IPS DF 6.9 (cell line): ENCODE results near the gene COQ9.
A peak's percentile ranks its signal among the peaks of the same experiment; 100 is the strongest.
"Not testable (repeated sequence)": the region's sequence is repeated elsewhere in the genome, so short reads cannot be mapped to it uniquely, and the experiment has no call there.

ENCODE experiments used
- DNase-seq: peaks from one replicate; pipeline ENCODE4 v3.0.0-alpha.2; 2013; ENCODE audit warnings: low read depth, low spot score
- H3K27ac ChIP-seq: one replicate; pipeline ENCODE4 v1.5.1; 2013; ENCODE audit warnings: low read length, control low read depth
- H3K27me3 ChIP-seq: 2 replicates; pipeline ENCODE4 v1.6.1; 2013; ENCODE audit warnings: mild to moderate bottlenecking, low read length; ENCODE audit not compliant: control insufficient read depth, insufficient read depth
- H3K36me3 ChIP-seq: 2 replicates; pipeline ENCODE4 v1.6.1; 2013; ENCODE audit warnings: low read length; ENCODE audit not compliant: control insufficient read depth, insufficient read depth
- H3K4me1 ChIP-seq: 2 replicates; pipeline ENCODE4 v1.6.1; 2013; ENCODE audit warnings: low read length; ENCODE audit not compliant: control insufficient read depth, insufficient read depth
- H3K4me3 ChIP-seq: 2 replicates; pipeline ENCODE4 v1.5.1; 2013; ENCODE audit warnings: mild to moderate bottlenecking, low read length
- H3K9me3 ChIP-seq: 2 replicates; pipeline ENCODE4 v1.6.1; 2013; ENCODE audit warnings: low read length, inconsistent platforms; ENCODE audit not compliant: control insufficient read depth, insufficient read depth
- WGBS: extraction: QIAGEN DNeasy Blood & Tissue Kit; methylation state at CpG from one replicate; pipeline ENCODE4 v1.1.7; 2013; ENCODE audit warnings: mixed read lengths, missing lambda C conversion rate; ENCODE audit not compliant: insufficient read length, insufficient coverage; 5-methylcytosine and 5-hydroxymethylcytosine counted together

The COQ9 gene, protein sequence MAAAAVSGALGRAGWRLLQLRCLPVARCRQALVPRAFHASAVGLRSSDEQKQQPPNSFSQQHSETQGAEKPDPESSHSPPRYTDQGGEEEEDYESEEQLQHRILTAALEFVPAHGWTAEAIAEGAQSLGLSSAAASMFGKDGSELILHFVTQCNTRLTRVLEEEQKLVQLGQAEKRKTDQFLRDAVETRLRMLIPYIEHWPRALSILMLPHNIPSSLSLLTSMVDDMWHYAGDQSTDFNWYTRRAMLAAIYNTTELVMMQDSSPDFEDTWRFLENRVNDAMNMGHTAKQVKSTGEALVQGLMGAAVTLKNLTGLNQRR

DNA sequence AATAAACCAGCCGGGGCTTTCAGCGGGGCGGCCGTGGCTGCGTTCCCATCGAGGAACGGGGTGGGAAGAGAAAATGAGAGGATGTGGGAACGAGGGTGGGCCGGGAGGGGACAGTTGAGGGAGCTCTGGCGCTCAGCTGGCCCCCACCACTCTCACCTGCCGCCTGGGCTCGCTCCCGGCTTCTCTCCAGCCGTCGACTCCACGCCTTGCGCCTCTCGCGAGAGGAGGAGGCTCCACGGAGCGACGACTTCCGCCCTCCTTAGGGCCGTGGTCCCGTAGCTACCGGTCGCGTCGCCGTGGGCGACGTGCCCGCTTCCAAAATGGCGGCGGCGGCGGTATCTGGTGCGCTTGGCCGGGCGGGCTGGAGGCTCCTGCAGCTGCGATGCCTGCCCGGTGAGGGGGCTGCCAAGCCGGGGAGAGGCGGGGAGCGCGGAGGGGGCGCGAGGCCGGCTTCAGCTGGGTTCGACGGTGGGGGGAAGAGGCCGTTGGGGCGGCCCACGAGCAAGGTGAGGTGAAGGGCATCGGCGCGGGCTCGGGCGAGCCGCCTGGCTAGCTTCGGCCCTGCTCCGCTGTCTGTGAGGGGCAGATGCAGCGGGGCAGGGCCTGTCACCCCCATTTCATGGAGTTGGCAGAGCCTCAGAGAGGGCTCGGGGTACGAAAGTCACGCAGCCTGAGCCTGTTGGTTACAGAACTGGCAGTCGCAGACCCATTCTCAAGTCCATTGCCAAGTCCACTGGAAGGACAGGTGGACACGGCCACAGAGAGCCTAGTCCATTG lies at the start of gene COQ9, which contains the start of gene CIAPIN1:
Gene COQ9, plus strand, starts transcription at position 294 of the 777 bp plus-strand sequence. Its CDS starts 27 bp downstream, at position 321.
Gene CIAPIN1, minus strand, starts transcription at position 200 of the 777 bp plus-strand sequence. CDS start 6,457 bp downstream, outside the sequence.
- no peaks in the 10 kb centered on the region for H3K27me3 ChIP-seq
- DNase-seq, result peak; percentile 70
- no peak within 1 kb of the TSS for H3K27ac ChIP-seq
- no peaks in the 10 kb centered on the region for H3K9me3 ChIP-seq
- no CpG with 5 or more reads among the region's 68 CpGs for WGBS
- no peaks in the 10 kb centered on the region for H3K36me3 ChIP-seq
- peak within 1 kb of the TSS; percentile 92 for H3K4me3 ChIP-seq
- H3K4me1 ChIP-seq, result no peaks in the 10 kb centered on the region

DNA sequence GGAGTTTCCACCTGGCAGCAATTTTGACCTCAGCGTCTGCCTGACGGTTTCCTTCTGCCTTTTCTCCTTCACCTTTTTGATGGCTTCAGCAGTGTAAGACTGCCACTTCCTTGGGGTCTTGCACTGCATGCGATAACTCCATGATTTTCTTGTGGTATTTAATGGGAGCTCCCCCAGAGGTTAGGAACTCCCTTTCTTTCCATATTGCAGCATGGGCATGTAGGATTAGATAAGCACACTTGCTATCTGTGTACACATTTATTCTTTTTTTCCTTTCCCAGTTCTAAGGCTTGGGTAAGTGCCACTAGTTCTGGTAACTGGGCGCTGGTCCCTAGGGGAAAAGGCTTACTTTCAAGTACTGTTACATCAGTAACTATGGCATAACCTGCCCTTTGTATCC lies 49.8 kb upstream of the COQ9 start:
- H3K27me3 ChIP-seq, H3K27ac ChIP-seq, H3K4me1 ChIP-seq, DNase-seq, H3K36me3 ChIP-seq, H3K9me3 ChIP-seq, H3K4me3 ChIP-seq: not testable (repeated sequence)
- no CpG with 5 or more reads among the region's 4 CpGs for WGBS

DNA sequence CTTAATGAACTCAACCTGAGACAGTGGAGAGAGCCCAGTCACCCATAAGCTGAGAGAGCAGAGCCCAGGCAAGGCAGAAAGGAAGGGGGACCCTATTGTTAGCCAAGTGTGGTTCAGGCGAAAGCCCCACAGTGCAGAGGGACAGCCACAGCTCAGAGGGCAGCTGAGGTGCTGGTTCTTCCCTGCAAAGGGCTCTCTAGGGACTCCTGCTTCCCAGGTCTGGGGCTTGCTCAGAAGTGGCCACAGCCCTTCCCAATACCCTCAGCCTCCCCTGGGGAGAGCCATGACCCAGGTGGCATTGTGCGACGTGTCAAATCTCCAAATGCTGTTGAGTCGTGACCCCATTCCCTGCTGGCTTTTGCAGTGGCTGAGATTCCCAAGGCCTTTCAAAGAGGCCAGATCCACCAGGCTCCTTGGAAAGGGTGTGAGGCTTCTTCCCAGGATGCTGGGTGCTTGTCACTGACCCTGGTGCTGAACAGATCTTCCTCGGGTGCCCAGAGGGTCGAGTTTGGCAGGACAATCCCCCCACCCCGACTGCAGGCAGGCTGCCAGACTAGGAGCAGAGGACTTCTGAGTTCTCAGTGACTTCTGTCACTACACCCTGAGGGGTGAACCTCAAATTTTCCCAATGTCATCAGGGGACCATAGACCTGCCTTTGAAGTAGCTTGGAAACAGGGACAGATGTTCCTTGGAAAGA lies 45.2 kb upstream of the COQ9 start:
- no peak overlapping the region for H3K27ac ChIP-seq
- H3K4me1 ChIP-seq, result no peaks in the 10 kb centered on the region
- no peaks in the 10 kb centered on the region; the same call in 1 of the 2 replicates for H3K36me3 ChIP-seq
- no peak overlapping the region for H3K4me3 ChIP-seq
- no CpG with 5 or more reads among the region's 7 CpGs for WGBS
- DNase-seq, result no peak
- no peaks in the 10 kb centered on the region for H3K27me3 ChIP-seq
- no peaks in the 10 kb centered on the region for H3K9me3 ChIP-seq

DNA sequence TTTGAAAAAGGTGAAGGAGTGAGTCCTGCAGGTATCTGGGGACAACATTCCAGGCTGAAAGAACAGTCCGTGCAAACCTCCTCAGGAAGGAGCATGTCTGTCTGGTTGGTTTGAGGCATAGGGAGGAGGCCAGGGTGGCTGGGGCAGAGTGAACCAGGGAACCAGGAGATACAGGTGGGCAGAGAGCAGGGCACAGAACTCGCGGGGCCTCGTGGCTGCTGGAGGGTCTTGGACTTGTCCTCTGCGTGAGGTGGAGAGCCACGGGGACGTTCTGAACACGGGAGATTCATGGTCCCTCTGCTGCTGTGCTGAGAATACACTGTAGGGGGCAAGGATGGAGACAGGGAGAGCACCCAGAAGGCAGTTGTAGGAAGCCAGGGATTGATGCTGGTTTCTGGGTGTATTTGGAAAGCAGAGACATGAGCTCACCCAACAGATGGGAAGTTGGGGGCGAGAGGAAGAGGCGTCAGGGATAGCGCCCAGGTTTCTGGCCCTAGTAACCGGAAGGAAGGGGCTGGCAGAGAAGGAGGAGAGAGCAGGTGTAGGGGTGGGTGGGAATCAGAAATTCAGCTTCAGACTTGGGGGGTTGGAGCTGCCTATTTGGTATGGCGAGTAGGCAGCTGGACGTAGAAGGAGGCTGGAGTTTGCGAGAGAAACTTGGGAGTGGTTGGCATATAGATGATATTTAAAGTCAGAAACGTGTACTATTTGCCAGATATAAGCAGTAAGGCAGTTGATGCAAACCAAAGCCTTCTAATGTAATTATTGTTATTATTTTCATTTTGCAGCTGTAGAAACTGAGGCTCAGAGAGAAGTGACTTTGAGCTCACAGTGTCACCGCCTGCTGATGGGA lies 43.1 kb upstream of the COQ9 start, which contains the start of gene CCL17:
Gene CCL17, plus strand, starts transcription at position 803 of the 853 bp plus-strand sequence. CDS start 9,166 bp downstream, outside the sequence.
- no peaks in the 10 kb centered on the region; the same call in 1 of the 2 replicates for H3K36me3 ChIP-seq

DNA sequence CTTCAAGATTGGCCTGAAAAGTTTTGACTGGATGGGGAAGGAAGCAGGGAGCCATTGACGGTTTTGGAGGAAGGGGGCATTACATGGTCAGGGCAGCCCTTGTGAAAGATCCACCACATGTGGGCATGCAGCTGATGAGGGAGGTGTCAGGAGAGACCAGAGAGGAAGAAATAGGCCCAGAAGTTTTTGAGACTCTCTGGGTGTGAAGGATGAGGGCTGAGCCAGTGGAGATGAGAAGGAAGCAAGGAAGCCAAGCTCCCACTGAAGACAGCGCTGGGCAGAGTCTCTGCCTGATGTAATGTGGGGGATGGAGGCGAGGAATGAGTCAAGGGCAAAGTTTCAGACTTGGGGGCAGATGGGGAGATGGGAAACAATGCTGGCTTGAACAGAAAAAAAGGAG lies 42.2 kb upstream of the COQ9 start:
- no CpG with 5 or more reads among the region's 3 CpGs for WGBS
- Histone ChIP-seq H3K4me3 (no peak overlapping the region), H3K27me3 (no peaks in the 10 kb centered on the region), H3K36me3 (no peaks in the 10 kb centered on the region; the same call in 1 of the 2 replicates), H3K4me1 (0 out of 2 replicates have a peak, but pooled peaks cover 1% of the 10 kb centered on the region), H3K9me3 (no peaks in the 10 kb centered on the region), H3K27ac (no peak overlapping the region)
- no peak for DNase-seq

More for the DNA sequence above, 43.1 kb upstream of the COQ9 start, which contains the start of gene CCL17:
- no peak for DNase-seq
- Histone ChIP-seq H3K4me3 (no peak within 1 kb of the TSS), H3K4me1 (no peaks in the 10 kb centered on the region), H3K27me3 (no peaks in the 10 kb centered on the region), H3K9me3 (no peaks in the 10 kb centered on the region), H3K27ac (no peak within 1 kb of the TSS)
- whole genome bisulfite sequencing, result no CpG with 5 or more reads among the region's 17 CpGs

DNA sequence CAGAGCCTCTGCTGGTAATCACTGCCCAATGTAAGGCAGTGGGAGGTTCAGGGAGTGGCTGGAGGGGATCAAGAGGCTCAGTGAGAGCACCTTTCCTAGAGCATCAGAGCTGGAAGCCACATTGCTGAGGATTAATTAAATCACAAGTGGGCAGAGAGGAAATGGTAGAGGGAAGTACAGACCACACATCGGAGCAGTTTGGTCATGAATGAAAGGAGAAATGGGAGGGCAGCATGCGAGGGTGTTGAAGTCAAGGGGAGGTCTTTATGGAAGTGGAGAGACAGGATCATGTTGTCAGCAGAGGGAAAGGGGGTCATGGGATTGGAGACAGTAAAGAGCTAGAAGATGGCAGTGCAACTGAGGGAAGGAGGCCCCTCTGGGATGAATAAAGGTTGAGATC lies 40.4 kb upstream of the COQ9 start:
- WGBS, result no CpG with 5 or more reads among the region's 2 CpGs
- Histone ChIP-seq H3K27me3 (no peaks in the 10 kb centered on the region), H3K4me1 (peaks cover 2% of the 10 kb centered on the region; the same call in 1 of the 2 replicates), H3K27ac (no peak overlapping the region), H3K36me3 (no peaks in the 10 kb centered on the region; the same call in 1 of the 2 replicates), H3K9me3 (no peaks in the 10 kb centered on the region), H3K4me3 (no peak overlapping the region)
- no peak for DNase-seq

DNA sequence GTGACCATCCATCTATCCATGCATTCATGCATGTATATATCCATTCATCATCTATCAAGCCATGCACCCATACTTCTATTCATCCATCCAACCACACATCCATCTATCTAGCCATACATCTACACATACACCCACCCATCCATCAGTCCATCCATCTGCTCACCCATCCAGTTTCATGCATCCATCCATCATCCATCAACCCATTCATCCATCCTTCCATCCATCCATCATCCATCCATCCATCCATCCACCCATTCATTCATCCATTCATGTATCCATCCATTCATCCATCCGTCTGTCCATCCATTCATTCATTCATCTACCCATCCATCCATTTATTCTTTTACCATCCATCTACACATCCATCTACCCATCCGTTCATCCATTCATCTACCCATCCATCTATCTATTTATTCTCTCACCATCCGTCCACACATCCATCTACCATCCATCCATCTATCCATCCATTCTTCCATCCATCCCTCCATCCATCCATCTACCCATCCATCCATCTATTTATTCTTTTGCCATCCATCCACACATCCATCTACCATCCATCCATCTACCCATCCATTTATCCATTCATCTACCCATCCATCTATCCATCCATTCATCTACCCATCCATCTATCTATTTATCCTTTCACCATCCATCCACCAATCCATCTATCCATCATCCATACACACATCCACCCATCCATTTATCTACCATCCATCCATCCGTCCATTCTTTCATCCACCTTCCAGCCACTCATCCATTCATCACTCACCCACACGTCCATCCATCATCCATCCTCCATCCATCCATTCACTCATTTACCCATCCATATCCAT lies 39.5 kb upstream of the COQ9 start:
- Histone ChIP-seq H3K4me3 (no peak overlapping the region), H3K27ac (no peak overlapping the region), H3K9me3 (no peaks in the 10 kb centered on the region), H3K36me3 (no peaks in the 10 kb centered on the region; the same call in 1 of the 2 replicates), H3K4me1 (peaks cover 2% of the 10 kb centered on the region; the same call in 1 of the 2 replicates), H3K27me3 (no peaks in the 10 kb centered on the region)
- over 99% methylated on average over 5 of the region's 5 CpGs for whole genome bisulfite sequencing
- no peak for DNase-seq

DNA sequence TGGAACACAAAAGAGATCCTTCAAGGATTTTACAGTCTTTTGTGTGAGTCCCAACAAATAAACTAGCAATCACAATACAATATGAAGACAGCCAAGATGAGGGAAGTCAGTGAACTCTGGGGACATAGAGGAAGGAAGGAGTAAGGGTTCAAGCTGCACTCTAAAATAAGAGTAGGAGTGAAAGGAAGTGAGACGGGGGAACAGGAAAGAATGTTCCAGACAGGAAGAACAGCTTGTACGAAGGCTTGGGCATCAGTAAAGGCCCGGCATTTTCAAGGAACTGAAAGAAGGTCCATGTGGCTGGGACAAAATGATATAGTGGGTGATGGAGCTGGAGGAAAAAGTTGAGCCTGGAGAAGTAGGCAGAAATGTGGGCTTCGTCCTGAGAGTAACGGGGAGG lies 38.2 kb upstream of the COQ9 start:
- no peaks in the 10 kb centered on the region for H3K9me3 ChIP-seq
- no peaks in the 10 kb centered on the region for H3K27me3 ChIP-seq
- H3K27ac ChIP-seq, result no peak overlapping the region
- H3K4me3 ChIP-seq, result no peak overlapping the region
- DNase-seq, result no peak
- no CpG with 5 or more reads among the region's 5 CpGs for WGBS
- no peaks in the 10 kb centered on the region; the same call in 1 of the 2 replicates for H3K36me3 ChIP-seq
- H3K4me1 ChIP-seq, result peaks cover 2% of the 10 kb centered on the region; the same call in 1 of the 2 replicates
